DOHH2 (cell line): ENCODE data around the gene TNFRSF11A.

Experiments used
- EZH2phosphoT487 ChIP-seq: fragments of 200-600 bp; sonication (generic); IDR thresholded peaks from 2 replicates; pipeline ENCODE4 v1.6.1; 2017; ENCODE audit warnings: borderline replicate concordance, mild to moderate bottlenecking, antibody characterized with exemption, low read length, moderate library complexity, mixed read lengths
- TF ChIP-seq, protein P1 (sequence below): fragments of 200-600 bp; sonication (generic); IDR thresholded peaks from one replicate; pipeline ENCODE4 v1.5.1; 2014; ENCODE audit warnings: antibody characterized with exemption, mild to moderate bottlenecking, low read depth, low read length; ENCODE audit not compliant: poor library complexity, severe bottlenecking

DNA sequence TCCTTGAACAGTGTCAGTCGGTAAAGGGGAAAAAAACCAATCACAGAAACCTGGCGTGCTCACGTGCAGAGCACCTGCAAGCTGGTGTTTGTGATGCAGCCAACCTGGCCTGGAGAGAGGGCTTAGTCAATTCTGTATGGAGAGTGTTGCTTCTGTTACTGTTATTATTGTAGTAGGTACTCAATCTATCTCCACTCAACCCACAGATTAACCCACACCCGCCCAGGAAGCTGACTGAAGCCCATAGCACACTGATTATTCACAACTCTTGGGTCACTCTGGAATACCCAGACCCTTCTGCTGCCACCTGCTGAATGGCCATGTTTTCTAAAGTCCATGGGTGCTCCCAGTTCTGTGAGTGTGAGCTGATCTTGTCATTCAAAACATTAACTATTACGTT lies 53.9 kb downstream of the TNFRSF11A start:
- TF ChIP-seq, protein P1, sequence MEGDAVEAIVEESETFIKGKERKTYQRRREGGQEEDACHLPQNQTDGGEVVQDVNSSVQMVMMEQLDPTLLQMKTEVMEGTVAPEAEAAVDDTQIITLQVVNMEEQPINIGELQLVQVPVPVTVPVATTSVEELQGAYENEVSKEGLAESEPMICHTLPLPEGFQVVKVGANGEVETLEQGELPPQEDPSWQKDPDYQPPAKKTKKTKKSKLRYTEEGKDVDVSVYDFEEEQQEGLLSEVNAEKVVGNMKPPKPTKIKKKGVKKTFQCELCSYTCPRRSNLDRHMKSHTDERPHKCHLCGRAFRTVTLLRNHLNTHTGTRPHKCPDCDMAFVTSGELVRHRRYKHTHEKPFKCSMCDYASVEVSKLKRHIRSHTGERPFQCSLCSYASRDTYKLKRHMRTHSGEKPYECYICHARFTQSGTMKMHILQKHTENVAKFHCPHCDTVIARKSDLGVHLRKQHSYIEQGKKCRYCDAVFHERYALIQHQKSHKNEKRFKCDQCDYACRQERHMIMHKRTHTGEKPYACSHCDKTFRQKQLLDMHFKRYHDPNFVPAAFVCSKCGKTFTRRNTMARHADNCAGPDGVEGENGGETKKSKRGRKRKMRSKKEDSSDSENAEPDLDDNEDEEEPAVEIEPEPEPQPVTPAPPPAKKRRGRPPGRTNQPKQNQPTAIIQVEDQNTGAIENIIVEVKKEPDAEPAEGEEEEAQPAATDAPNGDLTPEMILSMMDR, result no peak
- no peak for TF ChIP-seq EZH2phosphoT487
